Stimulated activated CD8-positive, alpha-beta memory T cell treated with anti-CD3 and anti-CD28 coated beads, Interleukin-15, amount 100 ng/mL, for 1 hour (primary cell): Measurements from ENCODE around the gene MOCS1.

Experiments used
- DNase-seq: peaks from one replicate; pipeline ENCODE4 v3.0.0-alpha.2; 2020; ENCODE audit warnings: low read depth

MOCS1 gene

DNA sequence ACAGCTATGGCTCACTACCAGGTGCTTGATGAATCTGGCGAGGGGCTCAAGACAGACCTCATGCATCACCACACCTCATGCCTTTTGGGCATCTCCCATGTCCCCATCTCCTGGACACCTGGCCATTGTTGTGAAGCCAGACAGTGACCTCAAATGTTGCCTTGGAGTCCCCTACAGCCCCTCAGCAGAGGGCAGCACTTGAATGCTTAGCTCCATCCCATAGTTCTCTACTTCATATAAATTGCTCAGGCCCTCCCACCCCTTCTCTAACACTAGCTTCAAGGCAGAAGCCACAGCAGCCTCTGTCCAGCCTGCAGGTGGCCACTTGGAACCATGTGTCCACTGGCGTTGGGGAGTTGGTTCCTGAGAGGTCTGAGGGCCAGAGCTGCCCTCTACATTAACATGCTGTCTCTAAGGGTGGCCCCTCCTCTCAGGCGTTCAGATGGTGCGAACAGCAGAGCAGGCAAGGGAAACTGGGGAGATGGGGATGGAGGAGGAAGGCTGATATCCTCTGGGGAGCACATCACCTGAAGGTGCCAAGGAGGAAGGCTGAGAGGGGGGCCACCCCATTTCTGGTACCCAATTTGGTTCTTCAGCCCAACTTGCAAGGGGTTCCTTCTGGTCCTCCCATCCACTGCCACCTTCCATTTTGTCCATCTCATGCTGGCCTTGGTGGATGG, 31.3 kb downstream of the MOCS1 start:
- DNase-seq: no peak

DNA sequence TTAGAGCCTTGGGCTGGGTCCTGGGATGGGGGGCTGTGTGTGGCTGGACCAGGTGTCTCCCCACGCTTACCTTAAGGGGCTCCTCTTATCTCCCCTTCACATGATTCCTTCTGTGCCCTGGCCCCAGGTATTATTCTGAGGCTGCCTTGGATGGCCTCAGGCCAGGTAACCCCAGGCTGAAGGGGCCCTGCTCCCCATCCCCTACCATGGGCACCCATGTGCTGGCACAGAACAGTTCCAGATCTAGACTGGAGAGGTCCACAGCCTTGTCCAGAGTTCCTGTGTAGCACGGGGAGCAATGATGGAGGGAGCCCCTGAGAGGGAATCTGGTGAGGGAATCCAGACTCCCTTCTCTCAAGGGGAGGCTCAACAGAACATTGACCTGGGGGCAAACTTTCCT, 32.1 kb downstream of the MOCS1 start:
- no peak for DNase-seq

- DNase-seq: no peak
Observed at GRCh38 chr6:39901670-39902069, 32.6 kb downstream of the MOCS1 start.

DNA sequence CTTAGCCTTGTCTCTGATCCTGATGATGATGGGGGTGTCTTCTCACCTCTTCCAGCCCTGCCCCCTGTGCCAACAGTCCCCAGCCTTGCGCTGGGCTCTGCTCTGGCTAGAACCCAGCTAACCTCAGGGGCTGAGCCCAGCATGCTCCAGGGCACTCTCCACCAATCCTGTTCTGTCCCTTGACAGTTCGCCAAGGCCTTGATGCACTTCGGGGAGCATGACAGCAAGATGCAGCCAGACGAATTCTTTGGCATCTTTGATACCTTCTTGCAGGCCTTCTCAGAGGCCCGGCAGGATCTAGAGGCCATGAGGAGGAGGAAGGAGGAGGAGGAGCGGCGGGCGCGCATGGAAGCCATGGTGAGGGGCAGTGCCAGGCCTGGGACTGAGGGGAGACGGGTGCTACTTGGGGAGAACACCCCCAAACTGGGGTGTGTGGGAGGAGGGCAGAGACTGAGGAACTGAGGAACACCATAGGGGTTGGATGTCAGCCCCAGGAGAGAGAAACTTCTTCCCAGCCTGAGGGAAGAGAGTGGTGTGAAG, 33.1 kb downstream of the MOCS1 start:
- no peak for DNase-seq

- DNase-seq: no peak
Observed at GRCh38 chr6:39899554-39900295, 34.5 kb downstream of the MOCS1 start.

DNA sequence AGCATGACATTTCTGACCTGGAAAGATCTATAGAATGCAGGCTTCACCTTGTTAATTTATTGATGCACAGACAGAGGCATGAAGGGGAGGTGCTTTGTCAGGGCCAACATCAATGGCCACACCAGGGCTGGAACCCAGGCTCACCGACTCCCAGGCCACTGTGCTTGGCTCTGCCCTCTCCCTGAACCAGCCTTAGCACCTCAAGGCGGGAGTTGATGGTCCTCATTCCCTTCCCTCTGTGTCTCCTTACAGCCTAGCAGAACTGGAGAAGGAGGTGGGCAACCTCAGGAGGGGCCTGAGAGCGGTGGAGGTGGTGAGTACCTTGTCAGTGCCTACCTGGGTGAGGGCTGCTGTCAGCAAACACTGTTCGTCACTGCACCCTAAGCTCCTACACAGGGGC, 35.6 kb downstream of the MOCS1 start:
- no peak for DNase-seq

- no peak for DNase-seq
Observed at GRCh38 chr6:39897698-39898097, 36.6 kb downstream of the MOCS1 start.

DNA sequence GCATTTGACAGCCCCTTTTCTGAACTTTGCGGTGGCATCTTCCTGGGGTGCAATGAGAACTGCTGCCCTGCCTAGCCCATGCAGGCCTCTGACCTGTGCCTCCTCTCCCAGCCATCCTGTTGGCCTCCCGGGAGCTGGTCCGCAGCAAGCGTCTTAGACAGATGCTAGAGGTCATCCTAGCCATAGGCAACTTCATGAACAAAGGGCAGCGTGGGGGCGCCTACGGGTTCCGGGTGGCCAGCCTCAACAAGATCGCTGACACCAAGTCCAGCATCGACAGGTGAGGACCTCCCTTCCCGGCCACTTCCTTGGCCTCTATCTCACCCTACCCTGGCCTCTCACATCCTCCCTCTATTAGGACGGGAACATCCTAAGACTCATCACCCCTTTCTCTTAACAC, 37.6 kb downstream of the MOCS1 start:
- DNase-seq: no peak

GRCh38 chr6:39893286-39893685, 41.0 kb downstream of the MOCS1 start:
- no peak for DNase-seq

DNA sequence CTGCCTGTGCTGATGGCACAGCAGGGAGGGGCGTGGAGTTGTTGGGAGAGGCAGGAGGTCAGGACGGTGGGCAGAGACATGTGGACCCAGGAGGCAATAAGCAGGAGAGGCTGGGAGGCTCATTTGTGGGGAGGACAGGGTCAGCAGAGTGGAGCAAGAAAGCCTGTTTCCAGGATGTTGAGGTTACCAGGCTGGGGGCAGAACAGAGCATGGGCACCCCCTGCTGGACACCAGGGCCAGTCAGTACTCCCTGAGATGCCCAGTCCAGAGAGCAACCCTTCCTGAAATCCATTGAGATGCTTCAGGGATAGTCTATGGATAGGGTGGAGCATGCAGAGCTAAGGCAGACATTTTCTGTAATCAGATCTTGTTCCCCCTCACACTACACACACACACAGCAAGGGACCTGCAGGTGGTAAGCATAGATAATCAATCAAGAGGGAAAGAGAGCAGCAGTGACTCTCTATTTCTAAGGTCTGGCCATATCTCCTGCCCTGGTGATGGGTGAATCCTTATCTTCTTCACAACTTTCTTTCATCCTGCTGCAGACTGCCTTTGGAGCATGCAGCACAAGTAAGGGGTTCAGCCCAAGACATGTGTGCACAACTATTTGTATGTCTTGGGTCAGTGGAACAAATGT, 41.7 kb downstream of the MOCS1 start:
- no peak for DNase-seq

GRCh38 chr6:39891976-39892375, 42.3 kb downstream of the MOCS1 start:
- no peak for DNase-seq

- DNase-seq: no peak
Observed at GRCh38 chr6:39891353-39891752, 42.9 kb downstream of the MOCS1 start.

- DNase-seq: no peak
Observed at GRCh38 chr6:39889229-39889628, 45.0 kb downstream of the MOCS1 start.

DNA sequence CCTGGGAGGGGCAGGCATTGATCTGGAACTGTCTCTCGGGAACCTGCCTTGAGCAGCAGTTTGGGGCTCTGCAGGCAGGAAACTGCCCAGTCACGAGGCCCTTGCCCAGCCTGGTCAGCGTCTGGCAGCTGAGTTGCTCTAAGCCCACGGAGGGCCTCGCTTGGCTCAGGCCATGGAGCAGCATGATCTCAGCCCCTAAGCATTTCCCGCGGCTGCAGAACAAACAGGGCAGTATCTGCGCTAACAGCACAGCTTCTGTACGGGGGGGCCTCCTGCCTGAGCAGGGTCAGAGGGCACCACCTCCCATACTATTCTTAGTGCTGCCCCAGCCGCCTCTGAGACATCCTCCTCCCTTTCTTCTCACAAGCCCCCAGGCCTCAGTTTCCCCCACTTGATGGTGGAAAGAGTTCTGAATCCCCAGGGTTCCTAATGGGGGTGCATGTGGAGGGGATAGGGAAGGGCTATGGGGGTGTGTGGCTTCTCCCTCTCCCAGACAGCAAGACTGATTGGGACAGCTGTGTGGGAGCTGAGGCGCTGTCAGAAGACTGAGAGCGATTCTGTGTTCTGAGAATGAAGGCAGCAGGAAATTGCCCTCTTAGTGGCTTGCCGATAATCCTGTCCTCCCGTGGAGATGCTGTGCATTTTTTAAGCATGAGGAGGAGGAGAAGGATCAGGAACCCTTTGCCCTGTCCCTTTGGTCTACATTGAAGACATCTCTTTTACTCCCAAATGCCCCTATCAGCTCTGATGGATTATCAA, 46.4 kb downstream of the MOCS1 start:
- DNase-seq: no peak

GRCh38 chr6:39886871-39887270, 47.4 kb downstream of the MOCS1 start:
- no peak for DNase-seq

GRCh38 chr6:39885691-39886090, 48.6 kb downstream of the MOCS1 start:
- DNase-seq: no peak

- no peak for DNase-seq
Observed at GRCh38 chr6:39884696-39885095, 49.6 kb downstream of the MOCS1 start.

DNA sequence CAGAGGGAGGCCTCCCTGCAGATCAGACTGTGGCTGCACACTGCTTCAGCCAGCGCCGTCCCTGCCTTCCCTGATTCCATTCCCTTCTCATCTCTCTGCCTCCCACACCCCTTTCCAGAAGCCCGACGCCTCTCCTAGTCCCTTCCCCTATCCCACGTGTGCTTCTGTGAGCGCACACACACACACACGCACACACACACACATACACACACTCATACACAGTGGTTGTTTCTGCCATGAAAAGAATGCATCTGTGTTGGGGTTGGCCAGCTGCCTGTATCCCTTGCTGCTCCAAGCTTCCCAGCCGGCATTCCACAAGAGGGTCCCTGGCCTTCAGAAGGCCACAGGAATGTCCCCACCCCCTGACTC, 51.7 kb downstream of the MOCS1 start:
- DNase-seq: no peak

DNA sequence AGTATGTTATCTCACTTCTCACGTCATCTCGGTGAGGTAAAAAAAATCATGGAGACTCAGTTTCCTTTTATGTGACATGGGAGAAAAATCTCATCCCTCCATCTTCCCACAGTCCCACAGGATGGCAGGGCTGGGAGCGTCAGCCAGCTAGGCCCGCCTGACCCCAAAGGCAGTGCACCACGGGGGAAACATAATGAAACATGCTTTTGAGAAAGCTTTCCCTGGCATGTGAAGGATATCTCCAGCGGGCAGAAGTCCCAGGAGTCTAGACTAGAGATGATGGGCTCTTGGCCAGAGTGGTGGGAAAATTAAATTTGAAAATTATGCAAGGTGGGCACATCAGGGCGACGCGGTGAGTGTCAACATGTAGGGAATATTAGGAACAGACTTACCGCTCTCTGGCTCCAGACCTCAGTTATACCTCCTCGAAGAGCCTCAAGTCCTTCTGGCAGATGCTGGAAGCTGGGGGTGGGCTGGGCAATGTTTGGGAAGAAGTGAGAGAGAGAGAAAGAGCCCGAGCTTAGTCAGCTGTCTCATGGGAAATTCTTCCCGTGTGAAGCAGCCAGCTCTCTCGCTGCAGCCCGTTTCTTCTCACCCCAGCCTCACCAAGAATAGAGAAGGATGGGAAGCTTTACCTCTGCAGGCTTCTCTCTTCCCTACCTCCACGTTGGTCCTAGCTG, 52.3 kb downstream of the MOCS1 start:
- no peak for DNase-seq

DNA sequence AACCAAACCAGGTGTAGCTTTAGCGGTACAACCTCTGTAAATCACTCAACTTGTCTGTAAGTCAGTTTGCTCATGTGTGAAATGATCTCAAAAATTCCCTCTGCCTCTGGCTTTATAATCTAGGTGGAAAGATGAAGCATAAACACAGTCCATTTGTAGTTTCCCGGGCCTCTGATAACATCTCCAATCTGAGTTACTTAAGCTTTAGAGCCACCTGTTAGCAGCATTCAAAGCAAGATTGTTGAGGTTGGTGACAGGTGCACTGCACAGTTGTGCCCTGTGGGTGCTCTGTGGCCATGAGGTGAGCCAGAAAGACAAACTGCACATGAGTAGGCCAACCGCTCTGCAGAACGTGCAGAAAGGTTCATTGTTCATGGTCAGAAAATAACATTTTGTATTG, 53.7 kb downstream of the MOCS1 start:
- DNase-seq: no peak

DNA sequence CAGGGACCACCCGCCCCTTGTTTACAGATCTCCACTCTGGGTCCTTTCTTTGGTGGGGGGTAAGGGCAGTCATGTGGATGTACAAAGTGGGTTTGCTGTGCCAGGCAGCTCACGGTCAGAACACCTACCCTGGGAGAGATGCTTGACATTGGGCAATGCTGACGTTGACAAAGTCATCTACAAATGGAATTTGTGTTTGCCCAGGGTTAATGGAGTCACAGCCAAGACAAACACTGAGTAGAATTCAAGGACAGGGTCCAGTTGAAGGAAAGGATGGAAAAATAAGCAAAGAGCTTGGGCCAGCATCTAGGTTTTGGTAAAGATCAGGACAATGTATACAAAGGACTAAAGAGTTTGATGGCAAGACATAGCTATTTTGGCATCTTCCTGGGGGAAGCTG, 54.7 kb downstream of the MOCS1 start:
- no peak for DNase-seq

GRCh38 chr6:39876826-39877225, 57.4 kb downstream of the MOCS1 start:
- DNase-seq: no peak
